GM12875 (cell line): ENCODE results near the gene VIT.

Source experiments
- H3K4me3 ChIP-seq: one replicate; pipeline ENCODE4 v1.5.1; 2011; ENCODE audit warnings: low read depth, low read length, control low read depth
- CTCF ChIP-seq: IDR thresholded peaks from 2 replicates; pipeline ENCODE4 v1.5.1; 2011; ENCODE audit warnings: low read depth, mild to moderate bottlenecking, control low read depth, inconsistent platforms, low read length, moderate library complexity, borderline replicate concordance; ENCODE audit not compliant: insufficient read depth

Gene VIT

GRCh38 chr2:36695746-36696415 lies 626 bp upstream of the VIT start:
- no peak overlapping the region for H3K4me3 ChIP-seq
- no peak for TF ChIP-seq CTCF

GRCh38 chr2:36697424-36698066 lies 1.0 kb downstream of the VIT start:
- H3K4me3 ChIP-seq = no peak overlapping the region
- TF ChIP-seq CTCF = no peak

GRCh38 chr2:36698993-36699392 lies 2.5 kb downstream of the VIT start:
- TF ChIP-seq CTCF = no peak
- H3K4me3 ChIP-seq = no peak overlapping the region

- no peak overlapping the region for H3K4me3 ChIP-seq
- no peak for TF ChIP-seq CTCF
These were observed 3.8 kb downstream of the VIT start for GRCh38 chr2:36700311-36700710.

GRCh38 chr2:36701391-36701795 lies 4.9 kb downstream of the VIT start:
- no peak overlapping the region for H3K4me3 ChIP-seq
- no peak for TF ChIP-seq CTCF

GRCh38 chr2:36701918-36702317 lies 5.4 kb downstream of the VIT start:
- no peak for TF ChIP-seq CTCF
- H3K4me3 ChIP-seq = no peak overlapping the region

- no peak for TF ChIP-seq CTCF
- no peak overlapping the region for H3K4me3 ChIP-seq
These were observed 6.3 kb downstream of the VIT start for GRCh38 chr2:36702781-36703180.
